Measurements from ENCODE around the gene SH3TC1. TPM values are rescaled to one million over a fixed set of nuclear protein-coding genes. Genes with fewer than 3 reads are reported as not detected.
A peak's percentile ranks its signal among the peaks of the same experiment; 100 is the strongest.

The SH3TC1 gene
- total RNA-seq, 1 experiment from 2014 or later, result 7.8 TPM

- CTCF ChIA-PET, result no interaction called here
- TF ChIP-seq, protein P1, sequence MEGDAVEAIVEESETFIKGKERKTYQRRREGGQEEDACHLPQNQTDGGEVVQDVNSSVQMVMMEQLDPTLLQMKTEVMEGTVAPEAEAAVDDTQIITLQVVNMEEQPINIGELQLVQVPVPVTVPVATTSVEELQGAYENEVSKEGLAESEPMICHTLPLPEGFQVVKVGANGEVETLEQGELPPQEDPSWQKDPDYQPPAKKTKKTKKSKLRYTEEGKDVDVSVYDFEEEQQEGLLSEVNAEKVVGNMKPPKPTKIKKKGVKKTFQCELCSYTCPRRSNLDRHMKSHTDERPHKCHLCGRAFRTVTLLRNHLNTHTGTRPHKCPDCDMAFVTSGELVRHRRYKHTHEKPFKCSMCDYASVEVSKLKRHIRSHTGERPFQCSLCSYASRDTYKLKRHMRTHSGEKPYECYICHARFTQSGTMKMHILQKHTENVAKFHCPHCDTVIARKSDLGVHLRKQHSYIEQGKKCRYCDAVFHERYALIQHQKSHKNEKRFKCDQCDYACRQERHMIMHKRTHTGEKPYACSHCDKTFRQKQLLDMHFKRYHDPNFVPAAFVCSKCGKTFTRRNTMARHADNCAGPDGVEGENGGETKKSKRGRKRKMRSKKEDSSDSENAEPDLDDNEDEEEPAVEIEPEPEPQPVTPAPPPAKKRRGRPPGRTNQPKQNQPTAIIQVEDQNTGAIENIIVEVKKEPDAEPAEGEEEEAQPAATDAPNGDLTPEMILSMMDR (IDR thresholded peaks at IDR 0.05; ENCODE audit: unreplicated experiment), result no peak
- Mint-ChIP-seq H3K4me3 (ENCODE audit: low read depth, unreplicated experiment) (no peak overlapping the region), H3K36me3 (ENCODE audit: insufficient read depth, unreplicated experiment) (peaks cover 5% of the 10 kb centered on the region), H3K27ac (ENCODE audit: unreplicated experiment) (no peak overlapping the region), H3K4me1 (ENCODE audit: low read depth, unreplicated experiment) (no peaks in the 10 kb centered on the region), H3K9me3 (ENCODE audit: low read depth, unreplicated experiment) (no peaks in the 10 kb centered on the region), H3K27me3 (ENCODE audit: unreplicated experiment) (no peaks in the 10 kb centered on the region)
- intact Hi-C loops (cut with micrococcal nuclease; ENCODE audit: unreplicated experiment), result loop anchor here (2.0 kb wide), 1 partner anchor 63 kb away; no protein-coding TSS in a partner anchor
- no peak for DNase-seq
- BruUV-seq (replicated peaks), result no TSS peak
These were observed 40.6 kb downstream of the SH3TC1 start for GRCh38 chr4:8239661-8240060.

- intact Hi-C loops (cut with micrococcal nuclease; ENCODE audit: unreplicated experiment), result no loop called here
- H3K4me3 Mint-ChIP-seq (ENCODE audit: low read depth, unreplicated experiment), result no peak overlapping the region
- DNase-seq, result no peak
- H3K36me3 Mint-ChIP-seq (ENCODE audit: insufficient read depth, unreplicated experiment), result peaks cover 5% of the 10 kb centered on the region
- TF ChIP-seq, protein P1 (IDR thresholded peaks at IDR 0.05; ENCODE audit: unreplicated experiment), result no peak
- CTCF ChIA-PET, result no interaction called here
- no peaks in the 10 kb centered on the region for H3K9me3 Mint-ChIP-seq (ENCODE audit: low read depth, unreplicated experiment)
- BruUV-seq (replicated peaks), result no TSS peak
- no peak overlapping the region for H3K27ac Mint-ChIP-seq (ENCODE audit: unreplicated experiment)
- H3K4me1 Mint-ChIP-seq (ENCODE audit: low read depth, unreplicated experiment), result no peaks in the 10 kb centered on the region
- H3K27me3 Mint-ChIP-seq (ENCODE audit: unreplicated experiment), result no peaks in the 10 kb centered on the region
These were observed 41.3 kb downstream of the SH3TC1 start for GRCh38 chr4:8240211-8241041.

DNA sequence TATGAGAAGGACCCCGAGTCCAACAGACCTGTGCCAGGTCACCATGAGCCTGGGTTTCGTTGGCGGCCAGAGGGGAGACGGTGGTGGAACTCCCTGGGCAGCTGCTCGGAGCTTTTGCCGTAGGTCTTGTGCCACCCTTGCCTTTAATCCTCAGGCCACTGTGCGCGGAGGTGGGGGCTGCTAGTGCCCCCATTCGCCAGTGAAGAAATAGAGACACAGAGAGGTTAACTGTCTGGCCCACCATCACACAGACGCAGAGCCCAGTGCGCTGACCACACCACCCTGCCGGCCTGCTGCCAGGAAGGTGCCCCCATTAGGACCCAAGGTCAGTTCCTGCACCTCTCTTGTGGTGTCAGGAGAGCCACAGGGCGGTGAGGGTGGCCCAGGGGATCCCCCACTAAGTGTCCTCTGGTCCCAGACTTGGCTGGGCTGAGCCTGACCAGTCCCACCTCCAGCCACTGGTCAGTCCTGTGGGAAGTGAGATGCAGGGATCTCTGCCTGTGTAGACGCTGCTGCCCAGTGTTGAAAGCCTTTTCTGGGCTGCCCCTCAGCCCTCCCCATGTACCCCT lies 42.2 kb downstream of the SH3TC1 start:
- Mint-ChIP-seq H3K4me3 (ENCODE audit: low read depth, unreplicated experiment) (no peak overlapping the region), H3K36me3 (ENCODE audit: insufficient read depth, unreplicated experiment) (peaks cover 5% of the 10 kb centered on the region)
- intact Hi-C loops (cut with micrococcal nuclease; ENCODE audit: unreplicated experiment), result no loop called here

DNA sequence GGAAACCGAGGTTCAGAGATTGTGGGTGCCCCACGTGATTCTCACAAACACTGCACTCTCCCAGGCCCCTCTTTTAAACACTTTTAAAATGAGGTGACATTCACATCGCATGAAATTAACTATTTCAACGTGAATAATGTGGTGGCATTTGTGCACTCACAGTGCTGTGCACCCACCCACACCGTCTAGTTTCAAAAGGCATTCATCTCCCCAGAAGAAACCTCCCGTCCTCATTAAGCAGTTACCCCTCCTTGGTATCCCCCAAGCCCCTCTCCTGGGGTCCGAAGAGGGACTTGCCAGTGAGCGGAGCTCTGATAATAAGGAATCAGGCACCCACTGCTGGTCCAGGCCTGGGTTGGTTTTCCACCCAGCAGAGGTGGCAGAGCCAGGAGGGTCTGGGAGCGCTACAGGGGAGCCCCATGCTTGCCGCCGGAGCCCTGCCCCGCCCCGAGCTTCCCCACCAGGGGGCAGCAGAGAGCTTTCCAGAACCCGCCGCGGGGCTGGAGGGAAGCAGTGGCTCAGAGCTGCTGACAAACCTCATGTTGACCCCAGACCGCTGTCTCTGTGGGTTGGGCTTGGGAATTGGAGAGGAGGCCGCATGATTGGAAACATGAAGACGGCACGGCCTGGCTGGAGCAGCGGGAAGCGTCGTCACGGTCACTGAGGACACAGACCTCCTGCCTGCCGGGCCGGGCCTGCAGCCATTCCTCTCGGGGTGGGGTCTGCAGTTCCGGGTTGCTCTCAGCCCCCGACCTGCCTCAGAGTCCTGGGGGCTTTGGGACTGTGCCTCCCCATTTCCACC lies 43.0 kb downstream of the SH3TC1 start:
- no peak overlapping the region for H3K4me3 Mint-ChIP-seq (ENCODE audit: low read depth, unreplicated experiment)
- intact Hi-C loops (cut with micrococcal nuclease; ENCODE audit: unreplicated experiment), result loop anchor here (1.0 kb wide), 1 partner anchor 161 kb away; no protein-coding TSS in a partner anchor
- no TSS peak for BruUV-seq (replicated peaks)
- no peaks in the 10 kb centered on the region for H3K4me1 Mint-ChIP-seq (ENCODE audit: low read depth, unreplicated experiment)
- TF ChIP-seq, protein P1 (IDR thresholded peaks at IDR 0.05; ENCODE audit: unreplicated experiment), result peak; percentile 84
- no peaks in the 10 kb centered on the region for H3K27me3 Mint-ChIP-seq (ENCODE audit: unreplicated experiment)
- no peaks in the 10 kb centered on the region for H3K9me3 Mint-ChIP-seq (ENCODE audit: low read depth, unreplicated experiment)
- DNase-seq, result peak; percentile 85
- H3K27ac Mint-ChIP-seq (ENCODE audit: unreplicated experiment), result no peak overlapping the region
- peaks cover 5% of the 10 kb centered on the region for H3K36me3 Mint-ChIP-seq (ENCODE audit: insufficient read depth, unreplicated experiment)
- CTCF ChIA-PET, result interaction anchor here (0.8 to 2.1 kb wide), 7 partner anchors 25 to 344 kb away, joined by 3 to 11 read pairs (median 4); partner anchors contain the start of gene SH3TC1

More for the DNA sequence above, 42.2 kb downstream of the SH3TC1 start:
- Mint-ChIP-seq H3K9me3 (ENCODE audit: low read depth, unreplicated experiment) (no peaks in the 10 kb centered on the region), H3K27ac (ENCODE audit: unreplicated experiment) (no peak overlapping the region), H3K27me3 (ENCODE audit: unreplicated experiment) (no peaks in the 10 kb centered on the region), H3K4me1 (ENCODE audit: low read depth, unreplicated experiment) (no peaks in the 10 kb centered on the region)
- TF ChIP-seq, protein P1 (IDR thresholded peaks at IDR 0.05; ENCODE audit: unreplicated experiment), result no peak
- no TSS peak for BruUV-seq (replicated peaks)
- CTCF ChIA-PET, result no interaction called here
- DNase-seq, result no peak

Data from Calu3 (cell line).